A549 (cell line): ENCODE results near the gene FTH1. TPM values are rescaled to one million over a fixed set of nuclear protein-coding genes. Genes with fewer than 3 reads are reported as not detected.

Source experiments
- ATAC-seq, 2 experiments: fragments of 200-7000 bp in 1 of 2; fragments of >200 bp in 1 of 2; cut with Nextera tagmentation in 1 of 2; cut with Tn5 transposase in 1 of 2; 3 replicates each; pipeline versions ENCODE4 v1.8.0 to v1.9.1; 2018 to 2020; ENCODE audit warnings: mild to moderate bottlenecking in 1 of 2, moderate library complexity in 1 of 2
- CTCF ChIA-PET: fragments of 300-600 bp; sonication (Branson Sonifier 250); formaldehyde crosslinking; extraction: SDS; loops from one replicate; lab custom pipeline; 2021; ENCODE audit warnings: antibody characterized with exemption, inconsistent platforms; lab: Yijun Ruan, JAX
- POLR2A ChIA-PET: fragments of 350-600 bp; formaldehyde crosslinking; extraction: SDS; loops from one replicate; lab custom pipeline; 2021; ENCODE audit warnings: antibody characterized with exemption, inconsistent platforms; lab: Yijun Ruan, JAX
- DNase-seq, 2 experiments: peaks; one replicate each; pipeline versions ENCODE4 v3.0.0 to v3.0.0-alpha.2; 2011 to 2016; ENCODE audit warnings: low read depth in 1 of 2, low spot score in 1 of 2
- FAIRE-seq: peaks from 2 replicates; lab custom pipeline; 2011; peaks lifted over from hg19 to GRCh38; lab: Jason Lieb, UNC
- H3K27ac ChIP-seq, 2 experiments: fragments of >200 bp; sonication (Bioruptor Twin); formaldehyde crosslinking; 3 replicates each; pipeline ENCODE4 v1.5.1; 2016 to 2017
- H3K4me1 ChIP-seq: fragments of >200 bp; sonication (Bioruptor Twin); formaldehyde crosslinking; 3 replicates; pipeline ENCODE4 v1.6.1; 2016
- H3K4me2 ChIP-seq: fragments of >200 bp; sonication (Bioruptor Twin); formaldehyde crosslinking; 3 replicates; pipeline ENCODE4 v1.6.1; 2016
- H3K4me3 ChIP-seq: fragments of >200 bp; sonication (Bioruptor Twin); formaldehyde crosslinking; 3 replicates; pipeline ENCODE4 v1.5.1; 2016
- H3K9me3 ChIP-seq: fragments of >200 bp; sonication (Bioruptor Twin); formaldehyde crosslinking; 3 replicates; pipeline ENCODE4 v1.6.1; 2016
- BCL3 ChIP-seq: fragments of >200 bp; sonication (Bioruptor Twin); formaldehyde crosslinking; IDR thresholded peaks from 3 replicates; pipeline ENCODE4 v1.6.1; 2016
- BHLHE40 ChIP-seq: IDR thresholded peaks from 2 replicates; pipeline ENCODE4 v1.6.1; 2012; ENCODE audit warnings: low read depth, low read length, inconsistent platforms
- CBX8 ChIP-seq: fragments of 200-600 bp; sonication (generic); IDR thresholded peaks from 2 replicates; pipeline ENCODE4 v1.6.1; 2016
- CEBPB ChIP-seq, 2 experiments: fragments of >200 bp in 1 of 2; sonication (Bioruptor Twin) in 1 of 2; formaldehyde crosslinking in 1 of 2; IDR thresholded peaks; 2 replicates each; pipeline ENCODE4 v1.6.1; 2012 to 2016
- CHD2 ChIP-seq: fragments of 150-350 bp; IDR thresholded peaks from 2 replicates; pipeline ENCODE4 v1.6.1; 2014; ENCODE audit warnings: low read length; ENCODE audit not compliant: partially characterized antibody
- CHD4 ChIP-seq: fragments of 200-600 bp; sonication (generic); IDR thresholded peaks from 2 replicates; pipeline ENCODE4 v1.6.1; 2016; ENCODE audit warnings: antibody characterized with exemption, mild to moderate bottlenecking, borderline replicate concordance
- EHMT2 ChIP-seq: fragments of 200-600 bp; sonication (generic); IDR thresholded peaks from 2 replicates; pipeline ENCODE4 v1.6.1; 2016; ENCODE audit warnings: antibody characterized with exemption, low read depth, mild to moderate bottlenecking, moderate library complexity
- FOSL2 ChIP-seq, 2 experiments: fragments of 450-650 bp in 1 of 2; fragments of >200 bp in 1 of 2; sonication (Bioruptor Twin) in 1 of 2; formaldehyde crosslinking; IDR thresholded peaks; 2 replicates each; pipeline versions ENCODE4 v1.5.0 to v1.6.1; 2016 to 2020; ENCODE audit warnings: mild to moderate bottlenecking in 1 of 2, moderate library complexity in 1 of 2
- FOXS1 ChIP-seq: fragments of 250-450 bp; sonication (Bioruptor Pico); IDR thresholded peaks from 2 replicates; pipeline ENCODE4 v1.5.0; 2020; ENCODE audit warnings: mild to moderate bottlenecking, moderate library complexity
- GATA3 ChIP-seq: IDR thresholded peaks from 2 replicates; pipeline ENCODE4 v1.6.1; 2012; ENCODE audit warnings: borderline replicate concordance
- HDAC2 ChIP-seq: fragments of 200-600 bp; sonication (generic); IDR thresholded peaks from 2 replicates; pipeline ENCODE4 v1.6.1; 2016
- JUN ChIP-seq, 2 experiments: fragments of >200 bp; sonication (Bioruptor Twin); formaldehyde crosslinking; IDR thresholded peaks; 2 replicates in 1 of 2; 3 replicates in 1 of 2; pipeline ENCODE4 v1.6.1; 2016 to 2017
- JUNB ChIP-seq: fragments of >200 bp; sonication (Bioruptor Twin); formaldehyde crosslinking; IDR thresholded peaks from 2 replicates; pipeline ENCODE4 v1.6.1; 2016
- KDM5A ChIP-seq: fragments of 200-600 bp; sonication (generic); IDR thresholded peaks from 2 replicates; pipeline ENCODE4 v1.6.1; 2016; ENCODE audit warnings: antibody characterized with exemption, mild to moderate bottlenecking
- MAFK ChIP-seq: fragments of 450-650 bp; IDR thresholded peaks from 2 replicates; pipeline ENCODE4 v1.6.1; 2014; ENCODE audit not compliant: partially characterized antibody
- MAX ChIP-seq: IDR thresholded peaks from 2 replicates; pipeline ENCODE4 v1.6.1; 2012
- MAZ ChIP-seq: fragments of 150-350 bp; IDR thresholded peaks from 2 replicates; pipeline ENCODE4 v1.6.1; 2014; ENCODE audit warnings: antibody characterized with exemption, low read depth, low read length, borderline replicate concordance
- MYC ChIP-seq: IDR thresholded peaks from 2 replicates; pipeline ENCODE4 v1.6.1; 2012; ENCODE audit warnings: mild to moderate bottlenecking, inconsistent platforms, low read length, improper control_type of control experiment, borderline replicate concordance
- NFE2L2 ChIP-seq: fragments of 150-350 bp; conservative IDR thresholded peaks from 2 replicates; pipeline ENCODE4 v1.6.1; 2014; ENCODE audit warnings: low read length
- NPAS2 ChIP-seq: fragments of 250-450 bp; sonication (Bioruptor Pico); IDR thresholded peaks from 2 replicates; pipeline ENCODE4 v1.8.0; 2022; ENCODE audit warnings: mild to moderate bottlenecking, moderate library complexity, borderline replicate concordance
- NR3C1 ChIP-seq: fragments of >200 bp; sonication (Bioruptor Twin); formaldehyde crosslinking; IDR thresholded peaks from 3 replicates; pipeline ENCODE4 v1.6.1; 2017
- PHF8 ChIP-seq: fragments of 200-600 bp; sonication (generic); IDR thresholded peaks from 2 replicates; pipeline ENCODE4 v1.6.1; 2016; ENCODE audit warnings: low read depth, mild to moderate bottlenecking, antibody characterized with exemption, moderate library complexity, borderline replicate concordance
- POLR2AphosphoS2 ChIP-seq: conservative IDR thresholded peaks from 2 replicates; pipeline ENCODE4 v1.6.1; 2012; ENCODE audit warnings: low read length, improper control_type of control experiment, inconsistent platforms
- RARB ChIP-seq: fragments of 250-450 bp; sonication (Bioruptor Pico); IDR thresholded peaks from 2 replicates; pipeline ENCODE4 v1.8.0; 2021; ENCODE audit warnings: mild to moderate bottlenecking, moderate library complexity
- RFX5 ChIP-seq: fragments of 450-650 bp; IDR thresholded peaks from 2 replicates; pipeline ENCODE4 v1.7.1; 2014; ENCODE audit warnings: antibody characterized with exemption, mild to moderate bottlenecking, moderate library complexity
- RNF2 ChIP-seq: fragments of 200-600 bp; sonication (generic); IDR thresholded peaks from 2 replicates; pipeline ENCODE4 v1.6.1; 2016; ENCODE audit warnings: low read depth, mild to moderate bottlenecking, antibody characterized with exemption, moderate library complexity, borderline replicate concordance
- SMC3 ChIP-seq: fragments of >200 bp; sonication (Bioruptor Twin); formaldehyde crosslinking; IDR thresholded peaks from 3 replicates; pipeline ENCODE4 v1.6.1; 2018; ENCODE audit warnings: inconsistent platforms
- SREBF2 ChIP-seq: fragments of 450-650 bp; IDR thresholded peaks from 2 replicates; pipeline ENCODE4 v1.6.1; 2014; ENCODE audit warnings: mild to moderate bottlenecking, moderate library complexity
- TP53 ChIP-seq: fragments of 250-450 bp; sonication (Bioruptor Pico); IDR thresholded peaks from 2 replicates; pipeline ENCODE4 v1.5.0; 2021; ENCODE audit warnings: mild to moderate bottlenecking, moderate library complexity
- ZC3H11A ChIP-seq: fragments of 450-650 bp; IDR thresholded peaks from 2 replicates; pipeline ENCODE4 v1.6.1; 2014; ENCODE audit warnings: antibody characterized with exemption, mild to moderate bottlenecking
- ZNF302 ChIP-seq: fragments of 250-450 bp; sonication (Bioruptor Pico); IDR thresholded peaks from 2 replicates; pipeline ENCODE4 v1.9.0; 2021; ENCODE audit warnings: inconsistent platforms, mild to moderate bottlenecking, moderate library complexity
- ZSCAN20 ChIP-seq: fragments of 250-450 bp; sonication (Bioruptor Pico); IDR thresholded peaks from 2 replicates; pipeline ENCODE4 v1.8.0; 2022; ENCODE audit warnings: mild to moderate bottlenecking, moderate library complexity
- WGBS: methylation state at CpG from one replicate; pipeline ENCODE4 v1.1.6; 2017; ENCODE audit errors: missing lambda C conversion rate; 5-methylcytosine and 5-hydroxymethylcytosine counted together
- polyA plus RNA-seq, 4 experiments: library from polyadenylated mRNA; depleted of rRNA in 3 of 4; stranded (reverse); fragments of >200 nt; fragmentation: RNase III in 1 of 4; extraction: RNeasy Plus Mini Kit Qiagen cat#74134 plus additional on column Dnase treatment in 1 of 4; gene quantifications; 2 replicates in 3 of 4; 3 replicates in 1 of 4; pipeline ENCODE4 v1.2.3, GENCODE V29; 2011 to 2017

Gene FTH1
- polyA plus RNA-seq, 2 of the 4 experiments (the other 2 are of a cell fraction): 2,791 to 13,747 TPM

GRCh38 chr11:61969391-61969758, 1.9 kb upstream of the FTH1 start:
- no peak for FAIRE-seq
- DNase-seq: no peak
- POLR2A ChIA-PET: interaction anchor here (0.8 to 8.1 kb wide), 5 partner anchors 13 to 154 kb away, joined by 4 to 75 read pairs (median 18); no protein-coding TSS in a partner anchor

GRCh38 chr11:61968758-61969390, 1.4 kb upstream of the FTH1 start:
- Histone ChIP-seq H3K4me3 (peak overlapping the region; percentile 96), H3K27ac (peak overlapping the region; percentile 97 to 99), H3K4me1 (peaks cover 59% of the 10 kb centered on the region), H3K4me2 (peak overlapping the region; percentile 83), H3K9me3 (no peaks in the 10 kb centered on the region)
- ChIA-PET CTCF (interaction anchor here (0.6 to 12.9 kb wide), 12 partner anchors 9 to 140 kb away, joined by 3 to 92 read pairs (median 4); partner anchors contain the start of gene BEST1), POLR2A (interaction anchor here (0.8 to 8.1 kb wide), 11 partner anchors 10 to 154 kb away, joined by 3 to 75 read pairs (median 12); partner anchors contain the start of gene BEST1)
- 85% methylated on average over 16 of the region's 16 CpGs for WGBS
- ATAC-seq (no peak), FAIRE-seq (no peak), DNase-seq (no peak)
- TF ChIP-seq MYC (no peak), TP53 (CRISPR knock-in tag) (no peak), CHD4 (no peak), POLR2AphosphoS2 (no peak)

More at GRCh38 chr11:61969391-61969758, 1.9 kb upstream of the FTH1 start:
- Histone ChIP-seq H3K4me3 (no peak overlapping the region), H3K27ac (peak overlapping the region; percentile 97 to 99), H3K9me3 (no peaks in the 10 kb centered on the region), H3K4me2 (peak overlapping the region; percentile 83), H3K4me1 (peaks cover 59% of the 10 kb centered on the region)
- WGBS: 80% methylated on average over 7 of the region's 7 CpGs
- TF ChIP-seq NFE2L2 (no peak), CBX8 (no peak), EHMT2 (no peak), GATA3 (no peak)
- no peak for ATAC-seq
- CTCF ChIA-PET: interaction anchor here (0.6 to 12.9 kb wide), 10 partner anchors 10 to 172 kb away, joined by 3 to 92 read pairs (median 4); partner anchors contain the start of gene BEST1

GRCh38 chr11:61967924-61968757, 707 bp upstream of the FTH1 start:
- Histone ChIP-seq H3K9me3 (no peaks in the 10 kb centered on the region), H3K4me3 (peak overlapping the region; percentile 96), H3K27ac (peak overlapping the region; percentile 97 to 99), H3K4me2 (peak overlapping the region; percentile 83), H3K4me1 (peaks cover 59% of the 10 kb centered on the region)
- DNase-seq: peak in 1 of 2 experiments; percentile 56
- ChIA-PET POLR2A (interaction anchor here (0.6 to 8.1 kb wide), 24 partner anchors 9 to 623 kb away, joined by 3 to 75 read pairs (median 4); partner anchors contain the start of genes BEST1 and TUT1), CTCF (interaction anchor here (0.6 to 12.9 kb wide), 14 partner anchors 9 to 140 kb away, joined by 3 to 92 read pairs (median 5); partner anchors contain the start of gene BEST1)
- FAIRE-seq: no peak
- ATAC-seq: peak in 1 of 2 experiments; percentile 1; a peak in 1 of 6 replicates
- WGBS: 13% methylated on average over 36 of the region's 53 CpGs
- TF ChIP-seq PHF8 (no peak), RARB (CRISPR knock-in tag) (peak; percentile 20; the same call in 1 of the 2 replicates), BCL3 (no peak), MAX (peak; percentile 30), TP53 (CRISPR knock-in tag) (peak; percentile 54; the same call in 1 of the 2 replicates), BHLHE40 (no peak), CBX8 (no peak), SMC3 (0 out of 3 replicates have a peak, but pooled peaks have one; percentile 4), MAZ (no peak), JUNB (no peak), FOXS1 (CRISPR knock-in tag) (0 out of 2 replicates have a peak, but pooled peaks have one; percentile 36), GATA3 (no peak), ZNF302 (peak; percentile 65; the same call in 1 of the 2 replicates), NPAS2 (CRISPR knock-in tag) (no peak), RFX5 (no peak), JUN (IDR thresholded peaks at IDR 0.05) (no peak), EHMT2 (no peak), ZSCAN20 (peak; percentile 16; the same call in 1 of the 2 replicates), ZC3H11A (no peak), NFE2L2 (no peak), MAFK (no peak), CHD2 (no peak), SREBF2 (no peak), FOSL2 (IDR thresholded peaks at IDR 0.05) (no peak), FOSL2 (CRISPR knock-in tag; IDR thresholded peaks at IDR 0.05) (no peak), KDM5A (no peak), RNF2 (no peak), HDAC2 (no peak), CHD4 (no peak), NR3C1 (no peak), CEBPB (IDR thresholded peaks at IDR 0.05) (no peak)
